Stimulated activated CD8-positive, alpha-beta memory T cell treated with anti-CD3 and anti-CD28 coated beads, Interleukin-15, amount 100 ng/mL, for 1 hour (primary cell): ENCODE data around the gene LRRC23.
"Not testable (repeated sequence)": the region's sequence is repeated elsewhere in the genome, so short reads cannot be mapped to it uniquely, and the experiment has no call there.

Experiments used
- DNase-seq: peaks from one replicate; pipeline ENCODE4 v3.0.0-alpha.2; 2020; ENCODE audit warnings: low read depth

LRRC23 gene

GRCh38 chr12:6872073-6873048, 32.3 kb upstream of the LRRC23 start:
- peak; percentile 76 for DNase-seq

GRCh38 chr12:6873094-6874014, 31.3 kb upstream of the LRRC23 start, which contains the start of gene SPSB2:
Gene SPSB2 (minus strand): TSS chr12:6873303. CDS start chr12:6872901, 402 bp downstream.
- peak; percentile 99 for DNase-seq

- DNase-seq, result not testable (repeated sequence)
Measured at GRCh38 chr12:6874015-6874368, 30.6 kb upstream of the LRRC23 start.

- DNase-seq, result not testable (repeated sequence)
Measured at GRCh38 chr12:6879824-6880223, 24.8 kb upstream of the LRRC23 start.

DNA sequence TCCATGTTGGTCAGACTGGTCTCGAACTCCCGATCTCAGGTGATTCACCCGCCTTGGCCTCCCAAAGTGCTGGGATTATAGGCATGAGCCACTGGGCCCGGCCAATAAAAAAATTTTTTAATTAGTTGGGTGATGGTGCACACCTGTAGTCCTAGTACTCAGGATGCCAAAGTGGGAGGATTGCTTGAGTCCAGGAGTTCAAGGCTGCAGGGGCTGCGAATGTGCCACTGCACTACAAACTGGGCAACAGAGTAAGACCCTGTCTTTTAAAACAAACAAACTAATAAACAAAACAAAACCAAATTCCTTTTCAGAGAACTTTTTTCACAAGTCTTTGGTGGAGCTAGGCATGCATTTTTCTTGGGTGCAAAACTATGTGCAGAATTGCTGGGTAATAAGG, 21.4 kb upstream of the LRRC23 start:
- no peak for DNase-seq

GRCh38 chr12:6883683-6884082, 20.9 kb upstream of the LRRC23 start:
- DNase-seq, result no peak

- no peak for DNase-seq
Measured at GRCh38 chr12:6884539-6884938, 20.1 kb upstream of the LRRC23 start.

DNA sequence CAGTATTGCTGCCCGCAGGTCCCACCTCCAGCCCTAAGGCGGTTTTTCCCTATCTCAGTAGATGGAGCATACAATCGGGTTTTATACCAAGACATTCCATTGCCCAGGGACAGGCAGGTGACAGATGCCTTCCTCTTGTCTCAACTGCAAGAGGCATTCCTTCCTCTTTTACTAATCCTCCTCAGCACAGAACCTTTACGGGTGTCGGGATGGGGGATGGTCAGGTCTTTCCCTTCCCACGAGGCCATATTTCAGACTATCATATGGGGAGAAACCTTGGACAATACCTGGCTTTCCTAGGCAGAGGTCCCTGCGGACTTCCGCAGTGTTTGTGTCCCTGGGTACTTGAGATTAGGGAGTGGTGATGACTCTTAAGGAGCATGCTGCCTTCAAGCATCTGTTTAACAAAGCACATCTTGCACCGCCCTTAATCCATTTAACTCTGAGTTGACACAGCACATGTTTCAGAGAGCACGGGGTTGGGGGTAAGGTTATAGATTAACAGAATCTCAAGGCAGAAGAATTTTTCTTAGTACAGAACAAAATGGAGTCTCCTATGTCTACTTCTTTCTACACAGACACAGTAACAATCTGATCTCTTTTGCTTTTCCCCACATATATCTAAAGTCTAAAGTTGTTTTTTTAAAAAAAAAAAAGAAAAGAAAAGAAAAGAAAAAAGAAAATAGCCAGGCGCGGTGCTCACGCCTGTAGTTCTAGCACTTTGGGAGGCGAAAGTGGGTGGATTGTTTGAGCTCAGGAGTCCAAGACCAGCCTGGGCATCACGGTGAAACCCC, 18.2 kb upstream of the LRRC23 start:
- not testable (repeated sequence) for DNase-seq

- no peak for DNase-seq
Measured at GRCh38 chr12:6887460-6887859, 17.2 kb upstream of the LRRC23 start.

- no peak for DNase-seq
Measured at GRCh38 chr12:6888360-6888759, 16.3 kb upstream of the LRRC23 start.

GRCh38 chr12:6888794-6889193, 15.8 kb upstream of the LRRC23 start:
- DNase-seq, result not testable (repeated sequence)

GRCh38 chr12:6889775-6890573, 14.6 kb upstream of the LRRC23 start:
- DNase-seq, result not testable (repeated sequence)

GRCh38 chr12:6890789-6891645, 13.6 kb upstream of the LRRC23 start:
- DNase-seq, result peak; percentile 97

- no peak for DNase-seq
Measured at GRCh38 chr12:6891646-6892001, 13.0 kb upstream of the LRRC23 start.

GRCh38 chr12:6892683-6893082, 11.9 kb upstream of the LRRC23 start:
- not testable (repeated sequence) for DNase-seq

DNA sequence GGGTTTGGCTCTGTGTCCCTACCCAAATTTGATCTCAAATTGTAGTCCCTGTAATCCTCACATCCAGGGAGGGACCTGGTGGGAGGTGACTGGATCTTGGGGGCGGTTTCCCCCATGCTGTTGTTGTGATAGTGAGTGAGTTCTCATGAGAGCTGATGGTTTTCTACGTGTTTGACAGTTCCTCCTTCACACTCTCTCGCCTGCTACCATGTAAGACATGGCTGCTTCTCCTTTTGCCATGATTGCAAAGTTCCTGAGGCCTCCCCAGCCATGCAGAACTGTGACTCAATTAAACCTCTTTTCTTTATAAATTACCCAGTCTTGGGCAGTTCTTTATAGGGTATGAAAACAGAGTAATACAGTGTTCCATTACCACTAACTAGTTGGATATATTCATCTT, 10.3 kb upstream of the LRRC23 start:
- DNase-seq, result no peak

GRCh38 chr12:6896846-6897435, 7.7 kb upstream of the LRRC23 start:
- no peak for DNase-seq

GRCh38 chr12:6899427-6899826, 5.2 kb upstream of the LRRC23 start:
- DNase-seq, result no peak

DNA sequence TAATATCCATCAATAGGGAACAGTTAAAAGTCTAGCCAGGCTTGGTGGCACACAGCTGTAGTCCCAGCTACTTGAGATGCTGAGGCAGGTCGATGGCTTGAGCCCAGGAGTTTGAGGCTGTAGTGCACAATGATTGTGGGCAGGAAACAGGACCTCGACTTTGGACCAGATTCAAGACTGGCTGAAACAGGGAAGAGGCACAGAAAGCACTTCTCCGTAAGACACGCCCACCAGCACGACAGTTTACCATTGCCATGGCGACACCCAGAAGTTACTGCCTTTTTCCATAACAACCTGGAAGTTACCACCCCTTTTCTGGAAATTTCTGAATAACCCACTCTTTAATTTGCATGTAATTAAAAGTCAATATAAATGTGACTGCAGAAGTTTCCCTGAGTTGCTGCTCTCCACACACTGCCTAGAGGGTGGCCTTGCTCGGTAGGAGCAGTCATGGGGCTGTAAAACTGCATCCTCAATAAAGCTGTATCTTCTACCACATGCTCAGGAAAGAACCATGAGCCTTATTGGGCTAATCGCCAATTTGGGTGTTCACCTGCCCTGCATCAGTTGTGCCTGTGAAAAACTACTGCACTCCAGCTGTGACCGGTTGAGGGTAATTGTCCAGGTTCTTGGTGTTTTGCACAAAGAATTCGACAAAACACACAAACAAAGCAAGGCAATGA, 4.6 kb upstream of the LRRC23 start:
- DNase-seq, result no peak
